IPS-15b (cell line): ENCODE measurements around the gene ALDH18A1.

Experiments used
- H3K27me3 ChIP-seq: one replicate; pipeline ENCODE4 v1.6.1; 2013; ENCODE audit warnings: low read length; ENCODE audit not compliant: control insufficient read depth, insufficient read depth
- H3K36me3 ChIP-seq: one replicate; pipeline ENCODE4 v1.6.1; 2013; ENCODE audit warnings: low read length; ENCODE audit not compliant: control insufficient read depth, insufficient read depth
- H3K4me1 ChIP-seq: one replicate; pipeline ENCODE4 v1.6.1; 2013; ENCODE audit warnings: mild to moderate bottlenecking, low read length; ENCODE audit not compliant: control insufficient read depth, insufficient read depth
- H3K4me3 ChIP-seq: one replicate; pipeline ENCODE4 v1.5.1; 2013; ENCODE audit warnings: low read depth, low read length
- H3K9ac ChIP-seq: one replicate; pipeline ENCODE4 v1.6.1; 2013; ENCODE audit warnings: low read depth, mild to moderate bottlenecking, low read length
- H3K9me3 ChIP-seq: one replicate; pipeline ENCODE4 v1.6.1; 2013; ENCODE audit warnings: mild to moderate bottlenecking, low read length; ENCODE audit not compliant: control insufficient read depth, insufficient read depth

ALDH18A1 gene

GRCh38 chr10:95561177-95561863 lies 95.2 kb downstream of the ALDH18A1 start, which contains the start of gene SORBS1:
TSS of gene SORBS1 (minus strand) at chr10:95561371. CDS start at chr10:95441135, 120,236 bp downstream.
- no peaks in the 10 kb centered on the region for H3K27me3 ChIP-seq
- peak within 1 kb of the TSS; percentile 82 for H3K9ac ChIP-seq
- H3K9me3 ChIP-seq: no peaks in the 10 kb centered on the region
- peaks cover 14% of the 10 kb centered on the region for H3K4me1 ChIP-seq
- H3K36me3 ChIP-seq: no peaks in the 10 kb centered on the region
- peak within 1 kb of the TSS; percentile 90 for H3K4me3 ChIP-seq

- Histone ChIP-seq H3K36me3 (no peaks in the 10 kb centered on the region), H3K4me3 (peak overlapping the region; percentile 90), H3K4me1 (peaks cover 14% of the 10 kb centered on the region), H3K27me3 (no peaks in the 10 kb centered on the region), H3K9me3 (no peaks in the 10 kb centered on the region), H3K9ac (peak overlapping the region; percentile 82)
These were observed 96.0 kb downstream of the ALDH18A1 start for GRCh38 chr10:95560278-95561176.

GRCh38 chr10:95559896-95560277 lies 96.6 kb downstream of the ALDH18A1 start:
- peak overlapping the region; percentile 90 for H3K4me3 ChIP-seq
- no peaks in the 10 kb centered on the region for H3K9me3 ChIP-seq
- H3K9ac ChIP-seq: peak overlapping the region; percentile 8
- H3K4me1 ChIP-seq: peaks cover 18% of the 10 kb centered on the region
- H3K36me3 ChIP-seq: no peaks in the 10 kb centered on the region
- no peaks in the 10 kb centered on the region for H3K27me3 ChIP-seq

GRCh38 chr10:95559471-95559870 lies 97.0 kb downstream of the ALDH18A1 start:
- H3K36me3 ChIP-seq: no peaks in the 10 kb centered on the region
- H3K9me3 ChIP-seq: no peaks in the 10 kb centered on the region
- H3K27me3 ChIP-seq: no peaks in the 10 kb centered on the region
- H3K4me3 ChIP-seq: peak overlapping the region; percentile 90
- peaks cover 18% of the 10 kb centered on the region for H3K4me1 ChIP-seq
- H3K9ac ChIP-seq: no peak overlapping the region

GRCh38 chr10:95558593-95559320 lies 97.8 kb downstream of the ALDH18A1 start:
- Histone ChIP-seq H3K4me3 (peak overlapping the region; percentile 90), H3K9me3 (no peaks in the 10 kb centered on the region), H3K36me3 (no peaks in the 10 kb centered on the region), H3K4me1 (peaks cover 18% of the 10 kb centered on the region), H3K27me3 (no peaks in the 10 kb centered on the region), H3K9ac (no peak overlapping the region)

GRCh38 chr10:95556994-95557767 lies 99.3 kb downstream of the ALDH18A1 start:
- no peaks in the 10 kb centered on the region for H3K9me3 ChIP-seq
- no peaks in the 10 kb centered on the region for H3K36me3 ChIP-seq
- peaks cover 22% of the 10 kb centered on the region for H3K4me1 ChIP-seq
- H3K27me3 ChIP-seq: no peaks in the 10 kb centered on the region
- H3K9ac ChIP-seq: no peak overlapping the region
- H3K4me3 ChIP-seq: no peak overlapping the region
